ENCODE measurements around the gene HSPB6. TPM values are rescaled to one million over a fixed set of nuclear protein-coding genes. Genes with fewer than 3 reads are reported as not detected.

The HSPB6 gene
- total and polyA plus RNA-seq, 9 donors, result 44.9 to 434 (median 232) TPM

- Histone ChIP-seq H3K4me1 (ENCODE audit: insufficient read depth) (peaks cover 3% of the 10 kb centered on the region), H3K36me3 (no peaks in the 10 kb centered on the region), H3K27me3 (no peaks in the 10 kb centered on the region), H3K4me3 (no peak overlapping the region), H3K27ac (no peak overlapping the region), H3K9me3 (no peaks in the 10 kb centered on the region)
- WGBS, 3 donors, result 88 to 95% (median 93%) methylated on average over 16 of the region's 16 CpGs
- no peak for DNase-seq
- TF ChIP-seq CTCF (IDR thresholded peaks at IDR 0.05) (no peak), POLR2A (IDR thresholded peaks at IDR 0.05) (no peak), EP300 (IDR thresholded peaks at IDR 0.05) (no peak)
- intact Hi-C loops (cut with DNase I), result loop anchor here in 1 of 4 donors (10.0 kb wide), 1 partner anchor 145 kb away; no protein-coding TSS in a partner anchor
Measured at GRCh38 chr19:35780058-35780457, 23.2 kb upstream of the HSPB6 start.

GRCh38 chr19:35779033-35779432 lies 22.2 kb upstream of the HSPB6 start:
- no peak for DNase-seq
- Histone ChIP-seq H3K4me1 (ENCODE audit: insufficient read depth) (peaks cover 7% of the 10 kb centered on the region), H3K27me3 (no peaks in the 10 kb centered on the region), H3K4me3 (no peak overlapping the region), H3K9me3 (no peaks in the 10 kb centered on the region), H3K36me3 (no peaks in the 10 kb centered on the region), H3K27ac (no peak overlapping the region)
- TF ChIP-seq CTCF (IDR thresholded peaks at IDR 0.05) (no peak), POLR2A (IDR thresholded peaks at IDR 0.05) (no peak), EP300 (IDR thresholded peaks at IDR 0.05) (no peak)
- intact Hi-C loops (cut with DNase I), result loop anchor here in 1 of 4 donors (5.0 kb wide), 1 partner anchor 153 kb away; no protein-coding TSS in a partner anchor
- 87 to 89% (median 88%) methylated on average over 8 of the region's 8 CpGs for WGBS, 3 donors

GRCh38 chr19:35777961-35778360 lies 21.1 kb upstream of the HSPB6 start:
- no peaks in the 10 kb centered on the region for H3K27me3 ChIP-seq
- no peak overlapping the region for H3K4me3 ChIP-seq
- no peak for DNase-seq
- H3K9me3 ChIP-seq, result no peaks in the 10 kb centered on the region
- H3K27ac ChIP-seq, result no peak overlapping the region
- H3K4me1 ChIP-seq (ENCODE audit: insufficient read depth), result peaks cover 7% of the 10 kb centered on the region
- H3K36me3 ChIP-seq, result no peaks in the 10 kb centered on the region
- intact Hi-C loops (cut with DNase I), result loop anchor here in 1 of 4 donors (5.0 kb wide), 1 partner anchor 154 kb away; no protein-coding TSS in a partner anchor
- TF ChIP-seq CTCF (IDR thresholded peaks at IDR 0.05) (no peak), EP300 (IDR thresholded peaks at IDR 0.05) (no peak), POLR2A (IDR thresholded peaks at IDR 0.05) (no peak)
- 86 to 91% (median 86%) methylated on average over 7 of the region's 7 CpGs for WGBS, 3 donors

GRCh38 chr19:35777086-35777841 lies 20.4 kb upstream of the HSPB6 start:
- no peak for TF ChIP-seq EP300 (IDR thresholded peaks at IDR 0.05)
- no peak for TF ChIP-seq POLR2A (IDR thresholded peaks at IDR 0.05)
- no peak for TF ChIP-seq CTCF (IDR thresholded peaks at IDR 0.05)
- peaks cover 7% of the 10 kb centered on the region for H3K4me1 ChIP-seq (ENCODE audit: insufficient read depth)
- intact Hi-C loops (cut with DNase I), result loop anchor here in 1 of 4 donors (5.0 kb wide), 1 partner anchor 155 kb away; no protein-coding TSS in a partner anchor
- no peak for DNase-seq
- no peak overlapping the region for H3K27ac ChIP-seq
- H3K36me3 ChIP-seq, result no peaks in the 10 kb centered on the region
- no peaks in the 10 kb centered on the region for H3K27me3 ChIP-seq
- 61 to 69% (median 66%) methylated on average over 19 of the region's 19 CpGs for WGBS, 3 donors
- no peaks in the 10 kb centered on the region for H3K9me3 ChIP-seq
- H3K4me3 ChIP-seq, result no peak overlapping the region

Data from ovary (tissue), 9 donors.